ENCODE measurements around the gene TNFAIP8L1.
A peak's percentile ranks its signal among the peaks of the same experiment; 100 is the strongest.

The TNFAIP8L1 gene

DNA sequence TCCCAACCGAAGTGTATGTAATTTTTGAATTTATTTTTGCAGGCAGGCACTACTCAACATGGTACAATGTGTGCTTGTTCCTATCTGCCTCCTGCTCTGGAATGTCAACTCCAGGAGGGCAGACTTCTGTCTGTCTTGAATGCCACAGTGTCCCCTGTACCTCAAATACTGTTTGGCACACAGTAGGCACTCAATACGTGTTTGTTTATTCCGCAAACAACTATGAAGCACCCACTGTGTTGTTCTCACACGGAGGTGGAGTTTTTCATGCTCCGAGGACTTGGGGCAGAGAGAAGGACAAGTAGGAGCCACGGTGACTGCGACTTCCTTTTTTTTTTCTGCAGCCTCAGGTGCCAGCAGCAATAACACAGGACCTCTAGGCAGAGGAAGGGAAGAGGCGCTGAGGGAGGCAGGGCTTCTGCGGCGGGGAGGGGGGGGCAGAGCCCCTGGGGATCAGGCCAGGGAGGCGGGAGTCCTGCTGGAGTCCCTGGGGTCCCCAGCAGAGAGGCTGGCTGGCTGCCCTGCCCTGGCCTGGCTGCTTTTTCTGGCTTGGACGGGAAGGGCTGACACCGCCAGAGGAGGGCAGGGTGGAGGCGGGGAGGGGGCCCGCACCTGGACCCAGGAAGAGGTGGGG is 29.3 kb upstream of the TNFAIP8L1 start:
- no peak for DNase-seq (ENCODE audit: low spot score)

GRCh38 chr19:4613254-4613751 is 26.0 kb upstream of the TNFAIP8L1 start:
- no peak for DNase-seq (ENCODE audit: low spot score)

DNA sequence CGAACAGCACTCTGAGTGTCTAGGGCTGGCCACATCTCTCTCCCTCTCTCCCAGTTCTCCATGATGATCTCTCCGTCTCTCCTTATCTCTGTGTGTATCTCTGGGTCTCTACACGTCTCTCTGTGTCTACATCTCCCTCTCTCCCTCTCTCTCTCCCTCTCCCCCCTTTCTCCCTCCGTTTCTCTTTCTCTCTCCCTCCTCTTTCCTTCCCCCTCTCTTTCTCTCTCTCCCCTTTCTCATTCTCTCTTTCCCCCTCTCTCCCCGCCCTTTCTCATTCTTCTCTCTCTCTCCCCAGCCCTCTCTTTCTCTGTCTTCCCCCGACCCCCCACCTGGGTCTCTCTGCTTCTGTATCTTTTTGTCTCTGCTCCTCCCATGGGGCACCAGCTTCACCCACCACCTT is 21.3 kb upstream of the TNFAIP8L1 start:
- no peak for DNase-seq (ENCODE audit: low spot score)

- no peak for DNase-seq (ENCODE audit: low spot score)
These were observed 19.5 kb upstream of the TNFAIP8L1 start for GRCh38 chr19:4619668-4620294.

GRCh38 chr19:4620675-4621074 is 18.6 kb upstream of the TNFAIP8L1 start:
- no peak for DNase-seq (ENCODE audit: low spot score)

DNA sequence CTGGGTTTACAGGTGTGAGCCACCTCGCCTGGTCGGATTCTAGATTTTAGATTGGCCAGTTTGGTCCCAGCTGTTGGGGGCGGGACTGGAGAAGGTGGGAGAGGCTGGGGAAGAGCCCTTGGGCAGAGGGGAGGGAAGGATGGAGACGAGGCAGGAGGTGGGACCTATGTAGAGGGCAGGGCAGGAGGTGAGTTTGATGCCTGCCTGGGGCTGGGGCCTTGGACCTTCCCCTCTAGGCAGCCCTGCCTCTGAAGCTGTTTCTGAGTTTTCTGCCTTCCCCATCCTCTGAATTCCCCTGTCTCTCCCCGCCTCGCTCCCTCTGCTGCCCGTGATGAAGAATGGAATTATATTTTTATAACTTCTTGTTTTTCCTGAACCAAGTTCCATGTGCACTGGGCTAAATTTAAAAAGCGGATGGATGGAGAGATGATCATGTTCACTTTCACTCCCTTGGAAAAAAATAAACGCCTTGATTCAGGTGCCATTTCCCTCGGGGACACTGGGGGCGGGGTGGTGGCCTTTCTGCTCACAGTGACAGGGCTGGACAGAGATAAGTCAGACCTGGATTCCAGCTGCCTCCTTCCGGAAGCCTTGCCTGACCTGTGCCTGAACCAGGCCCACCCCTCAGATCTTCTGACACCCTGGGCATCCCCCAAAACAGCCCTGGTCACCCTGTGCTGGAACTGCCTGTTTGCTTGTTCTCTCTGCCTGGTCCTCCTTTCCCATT is 16.5 kb upstream of the TNFAIP8L1 start:
- DNase-seq (ENCODE audit: low spot score) = no peak

DNA sequence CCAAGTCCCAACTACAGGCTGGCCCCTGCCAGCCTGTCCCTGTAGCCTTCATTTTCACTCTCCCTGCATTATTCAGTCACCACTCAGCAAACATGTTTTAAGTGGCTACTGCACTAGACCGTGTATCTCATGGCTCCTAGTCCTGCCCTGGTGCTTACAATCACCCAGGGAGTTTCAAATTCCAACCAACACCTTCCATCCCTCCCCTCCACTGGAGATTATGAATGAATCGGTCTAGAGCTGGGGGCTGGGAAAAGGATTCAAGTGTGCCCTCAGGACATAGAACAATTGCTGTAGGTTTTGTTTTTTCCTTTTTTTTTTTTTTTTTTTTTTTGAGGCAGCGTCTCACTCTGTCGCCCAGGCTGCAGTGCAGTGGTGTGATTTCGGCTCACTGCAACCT is 15.0 kb upstream of the TNFAIP8L1 start:
- no peak for DNase-seq (ENCODE audit: low spot score)

DNA sequence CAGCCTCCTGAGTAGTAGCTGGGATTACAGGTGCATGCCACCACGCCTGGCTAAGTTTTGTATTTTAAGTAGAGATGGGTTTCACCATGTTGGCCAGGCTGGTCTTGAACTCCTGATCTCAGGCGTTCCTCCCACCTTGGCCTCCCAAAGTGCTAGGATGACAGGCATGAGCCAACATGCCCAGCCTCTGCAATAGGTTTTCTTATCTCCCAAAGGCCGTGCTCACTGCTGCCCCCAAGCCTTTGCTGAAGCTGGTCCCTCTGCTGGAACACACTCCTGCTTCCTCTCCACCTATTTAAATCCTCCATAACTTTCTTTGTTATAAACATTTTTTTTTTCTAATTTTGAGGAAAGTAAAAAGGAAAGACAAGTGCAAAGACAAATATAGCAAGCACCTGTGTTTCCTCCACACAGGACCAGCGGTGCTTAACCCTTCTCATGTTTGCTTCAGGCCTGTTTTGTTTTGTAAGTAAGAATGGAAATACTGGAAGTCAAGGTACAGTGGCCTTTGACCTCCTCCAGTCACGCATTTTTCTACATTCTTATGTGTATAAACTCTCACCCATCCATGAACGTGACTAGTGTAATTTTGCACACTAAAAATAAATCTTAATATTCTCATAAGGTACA is 14.5 kb upstream of the TNFAIP8L1 start:
- DNase-seq (ENCODE audit: low spot score) = no peak

DNA sequence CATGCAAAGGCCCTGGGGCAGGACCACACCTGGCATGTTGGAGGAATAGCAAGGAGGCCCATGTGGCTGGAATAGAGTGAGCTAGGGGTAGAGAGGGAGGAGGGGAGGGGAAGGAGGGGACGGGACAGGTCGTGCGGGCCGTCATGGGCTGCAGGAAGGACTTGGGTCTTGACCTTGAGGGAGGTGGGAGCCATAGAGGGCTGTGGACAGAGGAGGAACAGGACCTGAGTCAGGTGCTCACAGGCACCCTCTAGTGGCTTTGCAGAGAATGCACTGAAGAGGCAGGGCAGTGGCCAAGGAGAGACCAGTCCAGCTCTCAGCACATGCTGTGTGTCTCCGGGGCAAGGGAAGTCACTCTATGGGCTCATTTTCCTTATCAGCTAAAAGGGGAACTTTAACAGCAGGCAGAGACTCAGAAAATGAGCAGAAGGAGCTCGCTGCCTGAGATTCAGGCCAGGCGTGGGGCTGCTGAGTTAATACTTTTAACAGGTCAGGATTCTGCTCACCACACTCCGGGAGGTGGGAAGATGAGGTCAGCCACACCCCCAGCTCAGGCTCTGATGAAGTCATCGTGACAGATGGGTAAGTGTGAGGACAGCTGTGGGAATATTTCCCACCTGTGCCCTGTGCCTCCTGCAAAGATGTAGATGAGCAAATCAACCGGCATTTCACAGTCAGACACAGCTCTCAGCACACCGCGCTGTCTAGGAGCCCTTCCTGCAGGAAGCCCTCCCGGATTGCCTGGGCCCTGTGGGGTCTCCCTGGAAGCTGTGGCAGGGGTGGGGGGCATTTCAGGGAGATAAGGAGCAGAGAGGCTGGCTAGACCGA is 6.0 kb upstream of the TNFAIP8L1 start:
- peak; percentile 57 for DNase-seq (ENCODE audit: low spot score)

- DNase-seq (ENCODE audit: low spot score) = no peak
These were observed 3.6 kb upstream of the TNFAIP8L1 start for GRCh38 chr19:4635754-4636116.

GRCh38 chr19:4636151-4636717 is 3.1 kb upstream of the TNFAIP8L1 start:
- peak; percentile 72 for DNase-seq (ENCODE audit: low spot score)

- DNase-seq (ENCODE audit: low spot score) = no peak
These were observed 2.6 kb upstream of the TNFAIP8L1 start for GRCh38 chr19:4636761-4637160.

DNA sequence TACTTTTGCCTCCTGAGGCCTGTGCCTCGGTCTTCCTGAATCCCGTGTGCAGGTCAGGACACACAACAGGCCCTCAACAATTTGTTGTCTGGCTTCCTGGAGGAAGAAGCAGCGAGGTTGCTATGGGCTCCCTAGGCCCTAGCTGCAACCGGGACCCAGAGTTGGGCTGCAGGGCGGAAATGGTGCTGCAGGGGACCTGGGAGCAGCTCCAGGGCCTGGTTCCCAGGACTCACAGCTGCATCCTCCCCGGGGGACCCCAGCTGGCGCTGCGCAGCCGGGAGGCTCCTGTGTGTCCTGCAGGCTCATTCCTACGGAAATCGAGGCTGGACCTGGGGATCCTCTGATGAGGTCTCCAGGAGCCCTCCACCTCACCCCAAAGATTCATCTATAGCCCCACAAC is 999 bp upstream of the TNFAIP8L1 start:
- no peak for DNase-seq (ENCODE audit: low spot score)

DNA sequence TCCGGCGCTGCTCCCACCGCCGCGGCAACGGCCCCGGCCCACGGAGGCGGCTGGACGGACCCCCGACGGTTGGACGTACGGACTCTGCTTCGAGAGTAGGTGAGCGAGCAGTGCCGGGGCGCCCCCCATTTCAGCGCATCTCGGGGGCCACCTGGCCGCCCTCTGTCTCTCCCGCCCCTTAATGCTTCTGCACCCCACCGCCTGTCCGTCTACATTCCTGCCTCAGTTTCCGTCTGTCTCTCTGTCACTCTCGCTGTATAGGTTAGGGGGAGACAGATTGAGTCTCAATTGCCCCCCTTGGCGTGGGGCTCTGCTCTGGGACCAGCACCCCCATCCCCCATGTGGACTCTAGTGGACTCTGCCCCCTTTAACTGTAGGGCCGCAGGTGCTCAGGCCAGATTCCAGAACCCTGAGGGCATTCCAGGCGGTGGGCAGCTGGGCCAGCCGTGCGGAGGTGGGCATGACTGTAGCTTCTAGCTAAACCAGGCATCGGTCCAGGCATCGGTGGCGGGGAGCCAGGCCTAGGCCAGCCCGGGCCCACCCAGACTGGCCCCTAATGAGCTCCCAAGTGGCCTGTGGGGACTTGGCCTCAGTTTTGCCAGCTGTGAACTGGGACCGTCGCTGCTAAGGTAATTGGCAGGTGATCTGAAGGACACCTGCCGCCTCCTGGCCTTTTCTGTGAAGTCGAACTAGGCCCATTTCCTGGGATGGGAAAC is 373 bp downstream of the TNFAIP8L1 start:
- DNase-seq (ENCODE audit: low spot score) = no peak

DNA sequence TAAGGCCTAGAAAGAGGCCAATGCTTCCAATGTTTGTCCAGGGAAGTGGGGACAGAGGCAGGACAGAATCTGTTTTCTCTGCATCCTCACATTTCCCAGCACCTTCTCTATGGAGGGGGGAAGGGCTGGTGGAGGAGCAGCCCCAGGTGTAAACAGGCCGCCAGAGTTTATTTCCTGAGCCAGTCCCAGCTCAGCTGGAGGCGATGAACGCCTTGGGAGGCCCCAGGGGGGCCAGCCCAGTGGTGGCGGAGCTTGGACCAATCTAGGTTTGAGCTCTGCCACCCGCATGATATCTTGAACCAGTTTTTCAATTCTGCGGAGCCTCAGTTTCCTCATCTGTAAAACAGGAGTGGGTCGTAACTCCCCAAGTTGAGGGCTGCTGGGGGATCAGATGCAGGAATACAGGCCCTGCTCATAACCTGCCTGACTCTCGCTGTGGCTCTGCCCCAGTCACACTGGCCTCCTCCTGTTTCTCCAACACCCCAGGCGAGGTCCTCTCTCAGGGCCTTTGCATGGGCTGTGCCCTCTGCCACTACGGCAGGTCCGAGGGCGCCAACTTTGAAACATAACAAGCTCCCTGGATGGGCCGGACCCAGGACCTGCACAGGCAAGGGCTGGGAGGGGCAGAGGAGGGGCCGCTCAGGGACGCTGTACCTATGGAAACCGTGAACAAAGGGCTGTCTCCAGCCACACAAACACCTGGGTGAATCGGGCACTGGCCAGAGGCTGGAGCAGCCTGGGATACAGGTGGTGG is 1.1 kb downstream of the TNFAIP8L1 start:
- no peak for DNase-seq (ENCODE audit: low spot score)

DNA sequence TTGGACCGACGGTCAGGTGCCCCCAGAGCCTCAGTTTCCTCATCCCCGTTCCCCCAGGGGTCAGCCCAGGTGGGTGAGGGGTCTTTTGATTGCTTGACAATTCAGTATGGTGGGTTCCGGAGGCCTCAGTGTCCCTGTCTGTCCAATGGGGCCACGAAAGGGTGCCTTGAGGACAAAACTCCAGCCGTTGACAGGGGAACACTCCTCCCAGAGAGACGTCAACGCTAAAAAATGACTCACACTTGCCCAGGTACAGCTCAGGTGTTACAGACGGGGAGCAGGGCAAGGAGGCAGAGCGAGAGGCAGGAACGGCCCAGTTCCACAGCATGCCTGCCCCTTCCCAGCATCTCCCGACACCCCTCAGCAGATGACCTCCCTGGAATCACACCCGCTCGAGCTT is 1.8 kb downstream of the TNFAIP8L1 start:
- DNase-seq (ENCODE audit: low spot score) = no peak

- no peak for DNase-seq (ENCODE audit: low spot score)
These were observed 3.3 kb downstream of the TNFAIP8L1 start for GRCh38 chr19:4642625-4643024.

DNA sequence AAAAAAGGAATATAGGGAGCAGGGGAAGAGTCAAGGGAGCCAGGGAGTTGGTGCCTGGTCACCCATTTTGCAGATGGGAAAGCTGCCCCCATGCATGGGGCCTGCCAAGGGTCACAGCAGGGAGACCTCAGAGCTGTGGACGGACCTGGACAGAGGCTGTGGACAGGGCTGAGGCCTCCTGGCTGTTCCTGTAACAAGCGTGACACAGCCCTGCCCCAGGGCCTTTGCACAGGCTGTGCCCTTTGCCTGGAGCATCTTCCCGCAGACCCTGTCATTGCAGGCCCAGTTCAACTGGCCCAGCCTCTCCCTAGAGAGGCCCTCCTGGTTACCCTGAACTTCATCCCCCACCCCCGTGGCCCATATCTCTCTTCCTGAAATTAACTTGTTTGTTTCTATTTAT is 6.4 kb downstream of the TNFAIP8L1 start:
- DNase-seq (ENCODE audit: low spot score) = no peak

- DNase-seq (ENCODE audit: low spot score) = no peak
These were observed 8.6 kb downstream of the TNFAIP8L1 start for GRCh38 chr19:4647676-4648644.
